Mesenchymal stem cell (in vitro differentiated cells and primary cell): Measurements from ENCODE around the gene TSHZ1.
A peak's percentile ranks its signal among the peaks of the same experiment; 100 is the strongest.

Experiments used
- DNase-seq: peaks from one replicate; pipeline ENCODE4 v3.0.0-alpha.2; 2013
- H2AFZ ChIP-seq: one replicate; pipeline ENCODE4 v1.6.1; 2013; ENCODE audit warnings: low read depth, mild to moderate bottlenecking, control low read depth, inconsistent platforms, low read length, moderate library complexity
- H2AK5ac ChIP-seq: 2 replicates; pipeline ENCODE4 v1.6.1; 2013; ENCODE audit warnings: low read length, moderate library complexity, mild to moderate bottlenecking, inconsistent platforms; ENCODE audit not compliant: severe bottlenecking
- H2BK120ac ChIP-seq: one replicate; pipeline ENCODE4 v1.6.1; 2013; ENCODE audit warnings: low read depth, mild to moderate bottlenecking, inconsistent platforms, low read length, moderate library complexity
- H2BK12ac ChIP-seq, 2 experiments: one replicate each; pipeline ENCODE4 v1.6.1; 2013; ENCODE audit warnings: inconsistent platforms in 2 of 2, low read length in 2 of 2, mild to moderate bottlenecking in 2 of 2, moderate library complexity in 2 of 2, control low read depth in 1 of 2
- H2BK15ac ChIP-seq: one replicate; pipeline ENCODE4 v1.6.1; 2013; ENCODE audit warnings: mild to moderate bottlenecking, low read depth, inconsistent platforms; ENCODE audit not compliant: poor library complexity, severe bottlenecking
- H2BK5ac ChIP-seq: 2 replicates; pipeline ENCODE4 v1.6.1; 2013; ENCODE audit warnings: low read depth, mild to moderate bottlenecking, low read length, control low read depth, inconsistent platforms; ENCODE audit not compliant: poor library complexity, severe bottlenecking
- H3K14ac ChIP-seq, 2 experiments: one replicate each; pipeline ENCODE4 v1.6.1; 2013; ENCODE audit warnings: inconsistent platforms in 2 of 2, low read length in 2 of 2, control low read depth in 1 of 2, mild to moderate bottlenecking in 1 of 2, moderate library complexity in 1 of 2
- H3K18ac ChIP-seq, 2 experiments: one replicate each; pipeline ENCODE4 v1.6.1; 2013; ENCODE audit warnings: inconsistent platforms in 2 of 2, low read length in 2 of 2, control low read depth in 1 of 2, low read depth in 1 of 2, mild to moderate bottlenecking in 1 of 2
- H3K23ac ChIP-seq, 2 experiments: one replicate each; pipeline ENCODE4 v1.6.1; 2013; ENCODE audit warnings: inconsistent platforms in 2 of 2, low read length in 2 of 2, mild to moderate bottlenecking in 2 of 2, moderate library complexity in 2 of 2, control low read depth in 1 of 2
- H3K27ac ChIP-seq: 2 replicates; pipeline ENCODE4 v1.5.1; 2013; ENCODE audit warnings: mild to moderate bottlenecking, moderate library complexity, low read length, control low read depth, inconsistent platforms; ENCODE audit not compliant: poor library complexity, severe bottlenecking
- H3K27me3 ChIP-seq, 2 experiments: 2 replicates each; pipeline versions ENCODE4 v1.6.1 to v1.7.0; 2013; ENCODE audit warnings: low read length in 2 of 2, mild to moderate bottlenecking in 2 of 2, moderate library complexity in 2 of 2, control low read depth in 1 of 2, inconsistent platforms in 1 of 2; ENCODE audit not compliant: control insufficient read depth in 1 of 2, insufficient read depth in 1 of 2
- H3K36me3 ChIP-seq, 2 experiments: 2 replicates each; pipeline versions ENCODE4 v1.6.1 to v1.7.0; 2013; ENCODE audit warnings: low read length in 2 of 2, control low read depth in 1 of 2, inconsistent platforms in 1 of 2, low read depth in 1 of 2, mild to moderate bottlenecking in 1 of 2; ENCODE audit not compliant: insufficient read depth in 2 of 2, control insufficient read depth in 1 of 2
- H3K4ac ChIP-seq, 2 experiments: one replicate each; pipeline ENCODE4 v1.6.1; 2013; ENCODE audit warnings: inconsistent platforms in 2 of 2, low read length in 2 of 2, mild to moderate bottlenecking in 2 of 2, moderate library complexity in 2 of 2, control low read depth in 1 of 2, low read depth in 1 of 2
- H3K4me1 ChIP-seq: 2 replicates; pipeline ENCODE4 v1.6.1; 2013; ENCODE audit warnings: low read depth, low read length, control low read depth; ENCODE audit not compliant: control insufficient read depth, insufficient read depth
- H3K4me2 ChIP-seq: 2 replicates; pipeline ENCODE4 v1.6.1; 2013; ENCODE audit warnings: low read length, mild to moderate bottlenecking, inconsistent platforms; ENCODE audit not compliant: poor library complexity, severe bottlenecking
- H3K4me3 ChIP-seq, 2 experiments: 2 replicates each; pipeline versions ENCODE4 v1.5.1 to v1.7.0; 2013; ENCODE audit warnings: low read length in 2 of 2, mild to moderate bottlenecking in 2 of 2, control low read depth in 1 of 2, low read depth in 1 of 2; ENCODE audit not compliant: insufficient read depth in 1 of 2
- H3K79me1 ChIP-seq: replicated peaks from 2 replicates; pipeline ENCODE4 v1.6.1; 2013; ENCODE audit warnings: mild to moderate bottlenecking, control low read depth, low read length, inconsistent platforms; ENCODE audit not compliant: poor library complexity, severe bottlenecking
- H3K9ac ChIP-seq: 2 replicates; pipeline ENCODE4 v1.7.0; 2013; ENCODE audit warnings: mild to moderate bottlenecking, low read length, moderate library complexity
- H3K9me3 ChIP-seq: 2 replicates; pipeline ENCODE4 v1.7.0; 2013; ENCODE audit warnings: mild to moderate bottlenecking, low read length; ENCODE audit not compliant: control insufficient read depth
- H4K8ac ChIP-seq: one replicate; pipeline ENCODE4 v1.6.1; 2013; ENCODE audit warnings: inconsistent platforms, mild to moderate bottlenecking, low read length, moderate library complexity
- H4K91ac ChIP-seq: one replicate; pipeline ENCODE4 v1.6.1; 2013; ENCODE audit warnings: mild to moderate bottlenecking, low read length, inconsistent platforms
- WGBS: methylation state at CpG from one replicate; pipeline ENCODE4 v1.1.7; 2013; ENCODE audit warnings: mixed read lengths; 5-methylcytosine and 5-hydroxymethylcytosine counted together

Gene TSHZ1

DNA sequence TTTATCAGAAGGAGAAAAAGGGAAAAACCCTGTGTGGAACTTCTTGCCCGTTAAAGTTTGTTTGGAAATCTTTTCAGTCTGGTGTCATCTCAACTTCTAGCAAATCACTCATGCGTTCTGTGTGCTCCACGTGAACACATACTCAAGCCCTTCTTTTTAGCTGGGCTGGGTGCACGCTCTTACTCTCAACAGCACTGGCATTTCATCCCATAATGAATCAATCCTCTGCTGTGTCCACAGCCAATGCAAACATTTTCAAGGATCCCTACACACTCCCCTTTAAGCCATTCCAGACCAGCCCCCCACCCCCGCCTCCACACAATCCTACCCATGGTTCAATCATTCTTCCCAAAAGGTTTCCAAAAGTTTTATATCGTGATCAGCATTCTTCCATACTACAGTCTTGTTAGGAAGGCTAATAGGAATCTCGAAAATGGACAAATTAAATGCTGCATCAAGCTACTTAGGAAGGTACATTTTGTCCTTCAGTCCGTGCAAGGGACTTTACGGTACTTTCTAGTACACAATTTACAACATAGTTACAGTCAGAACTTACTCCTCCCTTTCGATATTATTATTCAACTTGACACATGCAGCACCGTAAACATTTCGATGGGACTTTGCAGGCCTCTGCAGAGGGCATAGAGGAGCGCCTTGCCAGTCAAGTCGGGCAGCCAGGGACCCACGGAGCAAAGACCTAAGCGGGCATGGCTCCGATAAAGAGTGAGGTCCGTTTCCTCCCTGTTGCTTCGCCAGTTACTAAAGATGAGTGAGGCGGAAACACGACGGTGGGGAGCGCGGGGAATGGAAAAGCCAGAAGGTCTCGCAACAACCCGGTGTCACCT lies 3.1 kb upstream of the TSHZ1 start:
- peaks cover 32% of the 10 kb centered on the region for H3K4me1 ChIP-seq
- H4K91ac ChIP-seq, result peak overlapping the region; percentile 21
- peaks cover 25% of the 10 kb centered on the region for H3K79me1 ChIP-seq
- H2BK120ac ChIP-seq, result peak overlapping the region; percentile 8
- WGBS, result 7% methylated on average over 26 of the region's 26 CpGs
- H3K18ac ChIP-seq, result peak overlapping the region in 1 of 2 experiments; percentile 75
- H3K23ac ChIP-seq, result peak overlapping the region in 1 of 2 experiments; percentile 94
- peak overlapping the region in 1 of 2 experiments; percentile 98 for H3K14ac ChIP-seq
- no peak overlapping the region for H2BK5ac ChIP-seq
- H4K8ac ChIP-seq, result no peak overlapping the region
- H3K9me3 ChIP-seq, result no peaks in the 10 kb centered on the region
- H3K4me2 ChIP-seq, result peak overlapping the region; percentile 73
- DNase-seq, result peak; percentile 35
- no peak overlapping the region for H3K4ac ChIP-seq
- peak overlapping the region; percentile 10 for H2AFZ ChIP-seq
- peak overlapping the region; percentile 89 for H3K9ac ChIP-seq
- no peaks in the 10 kb centered on the region for H3K36me3 ChIP-seq
- no peak overlapping the region for H3K27ac ChIP-seq
- no peak overlapping the region for H2BK15ac ChIP-seq
- no peak overlapping the region for H2AK5ac ChIP-seq
- peak overlapping the region in 1 of 2 experiments; percentile 83 for H2BK12ac ChIP-seq
- H3K4me3 ChIP-seq, result peak overlapping the region; percentile 90 to 95
- peaks cover 0 to 49% of the 10 kb centered on the region in 2 experiments for H3K27me3 ChIP-seq

DNA sequence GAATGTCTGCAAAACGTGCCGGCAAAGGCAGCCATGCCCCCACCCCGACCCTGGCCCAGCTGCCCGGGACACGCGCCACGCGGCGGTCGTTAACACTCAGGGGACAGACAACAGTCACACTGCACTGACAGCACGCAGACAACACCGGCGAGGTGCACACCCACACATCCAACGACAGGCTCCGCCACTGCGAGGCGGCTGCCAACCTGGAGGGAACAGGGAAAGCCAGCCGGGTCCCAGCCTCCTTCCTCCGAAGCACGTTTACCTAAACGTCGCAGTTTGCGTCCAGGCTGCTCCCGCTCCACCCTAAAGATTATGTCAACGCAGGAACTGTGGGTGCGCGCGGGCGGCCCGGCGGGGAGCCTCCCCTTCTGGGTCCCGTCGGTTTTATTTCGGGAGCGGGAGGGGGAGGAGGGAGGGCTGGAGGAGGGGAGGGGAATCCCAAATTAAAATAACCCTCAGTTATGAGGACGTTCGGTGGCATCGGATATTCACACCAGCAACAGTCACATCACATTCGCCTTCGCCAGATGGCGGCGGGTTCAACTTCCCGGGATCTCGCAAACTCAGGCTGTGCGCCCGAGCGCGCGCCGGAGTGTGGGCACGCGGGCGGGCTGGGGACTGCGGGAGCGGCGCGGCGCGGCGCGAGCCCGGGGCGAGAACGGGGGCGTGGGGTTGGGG lies 2.3 kb upstream of the TSHZ1 start:
- Histone ChIP-seq H3K9me3 (no peaks in the 10 kb centered on the region), H3K27me3 (peaks cover 0 to 48% of the 10 kb centered on the region in 2 experiments), H3K14ac (peak overlapping the region in 1 of 2 experiments; percentile 98), H3K36me3 (no peaks in the 10 kb centered on the region), H2BK15ac (no peak overlapping the region), H3K9ac (peak overlapping the region; percentile 89), H2BK12ac (peak overlapping the region in 1 of 2 experiments; percentile 83), H3K18ac (peak overlapping the region; percentile 73 to 97), H3K4me2 (peak overlapping the region; percentile 73), H3K4me1 (peaks cover 34% of the 10 kb centered on the region), H4K91ac (peak overlapping the region; percentile 80), H3K79me1 (peaks cover 25% of the 10 kb centered on the region), H4K8ac (no peak overlapping the region), H2AK5ac (no peak overlapping the region), H2BK5ac (no peak overlapping the region), H2AFZ (peak overlapping the region; percentile 10), H3K4me3 (peak overlapping the region; percentile 90 to 95), H2BK120ac (no peak overlapping the region), H3K27ac (no peak overlapping the region), H3K4ac (peak overlapping the region in 1 of 2 experiments; percentile 89), H3K23ac (peak overlapping the region in 1 of 2 experiments; percentile 94)
- under 1% methylated on average over 42 of the region's 65 CpGs for WGBS
- DNase-seq, result peak; percentile 59

DNA sequence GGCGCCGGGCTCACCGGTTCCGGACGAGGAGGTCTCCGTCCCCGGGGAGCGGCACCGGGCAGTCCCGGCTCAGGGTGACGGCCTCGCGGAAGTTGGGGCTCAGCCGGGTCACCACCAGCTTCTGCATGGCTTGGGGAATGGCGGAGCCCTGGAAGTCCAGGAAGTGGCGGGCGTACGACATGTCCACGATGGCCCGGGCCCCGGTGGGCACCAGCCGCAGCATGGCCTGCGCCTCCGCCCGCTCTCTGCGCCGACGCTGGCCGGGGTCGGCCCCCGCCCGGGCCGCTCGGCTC lies 1.8 kb upstream of the TSHZ1 start:
- Histone ChIP-seq H2BK5ac (no peak overlapping the region), H3K9ac (peak overlapping the region; percentile 89), H2BK15ac (no peak overlapping the region), H3K36me3 (no peaks in the 10 kb centered on the region), H3K4me2 (peak overlapping the region; percentile 73), H3K27me3 (peaks cover 0 to 43% of the 10 kb centered on the region in 2 experiments), H3K4ac (peak overlapping the region; percentile 66 to 89), H3K14ac (peak overlapping the region in 1 of 2 experiments; percentile 94), H4K91ac (peak overlapping the region; percentile 80), H2AFZ (peak overlapping the region; percentile 52), H3K27ac (no peak overlapping the region), H2BK12ac (peak overlapping the region in 1 of 2 experiments; percentile 83), H2AK5ac (no peak overlapping the region), H2BK120ac (peak overlapping the region; percentile 97), H3K9me3 (no peaks in the 10 kb centered on the region), H3K23ac (peak overlapping the region in 1 of 2 experiments; percentile 80), H3K4me1 (peaks cover 32% of the 10 kb centered on the region), H3K79me1 (peaks cover 23% of the 10 kb centered on the region), H4K8ac (peak overlapping the region; percentile 90), H3K18ac (peak overlapping the region; percentile 73 to 97), H3K4me3 (peak overlapping the region; percentile 90 to 95)
- WGBS, result 0% methylated on average over 16 of the region's 34 CpGs
- no peak for DNase-seq
